ENCODE data around the gene NEK4.
A peak's percentile ranks its signal among the peaks of the same experiment; 100 is the strongest.

NEK4 gene

DNA sequence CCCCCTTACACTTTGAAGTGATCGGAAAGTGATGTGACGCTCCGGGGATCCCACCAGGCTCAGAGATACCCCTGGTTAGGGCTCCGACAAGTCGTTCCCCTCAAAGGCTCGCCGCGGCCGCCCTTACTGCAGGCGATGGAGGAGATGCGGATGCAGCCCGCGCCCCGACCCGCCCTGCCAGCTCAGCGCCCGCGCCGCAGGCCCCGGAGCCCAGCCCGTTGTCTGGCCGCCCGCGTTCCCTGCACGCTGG, 65.4 kb downstream of the NEK4 start:
- Histone ChIP-seq H3K9ac (ENCODE audit: low read length) (peak overlapping the region; percentile 99), H3K79me2 (ENCODE audit: low read length) (peaks cover 72% of the 10 kb centered on the region), H3K4me2 (ENCODE audit: low read depth, low read length) (peak overlapping the region; percentile 98; the same call in 1 of the 2 replicates), H3K36me3 (replicated peaks; ENCODE audit: insufficient read depth, low read length) (no peaks in the 10 kb centered on the region), H3K9me3 (replicated peaks; ENCODE audit: insufficient read depth, low read length) (no peaks in the 10 kb centered on the region), H2AFZ (ENCODE audit: low read length) (peak overlapping the region; percentile 65), H3K4me1 (ENCODE audit: low read length) (peaks cover 32% of the 10 kb centered on the region), H3K27ac (ENCODE audit: low read length) (peak overlapping the region; percentile 85; the same call in 1 of the 2 replicates), H3K4me3 (ENCODE audit: low read length) (peak overlapping the region; percentile 98), H3K27me3 (replicated peaks; ENCODE audit: insufficient read depth, low read length) (no peaks in the 10 kb centered on the region), H3F3A (ENCODE audit: insufficient read depth, low read length) (peaks cover 58% of the 10 kb centered on the region), H4K20me1 (ENCODE audit: insufficient read depth, low read length) (no peaks in the 10 kb centered on the region), H3K9me2 (replicated peaks; ENCODE audit: insufficient read depth, low read length) (no peaks in the 10 kb centered on the region)
- TF ChIP-seq, protein P1, sequence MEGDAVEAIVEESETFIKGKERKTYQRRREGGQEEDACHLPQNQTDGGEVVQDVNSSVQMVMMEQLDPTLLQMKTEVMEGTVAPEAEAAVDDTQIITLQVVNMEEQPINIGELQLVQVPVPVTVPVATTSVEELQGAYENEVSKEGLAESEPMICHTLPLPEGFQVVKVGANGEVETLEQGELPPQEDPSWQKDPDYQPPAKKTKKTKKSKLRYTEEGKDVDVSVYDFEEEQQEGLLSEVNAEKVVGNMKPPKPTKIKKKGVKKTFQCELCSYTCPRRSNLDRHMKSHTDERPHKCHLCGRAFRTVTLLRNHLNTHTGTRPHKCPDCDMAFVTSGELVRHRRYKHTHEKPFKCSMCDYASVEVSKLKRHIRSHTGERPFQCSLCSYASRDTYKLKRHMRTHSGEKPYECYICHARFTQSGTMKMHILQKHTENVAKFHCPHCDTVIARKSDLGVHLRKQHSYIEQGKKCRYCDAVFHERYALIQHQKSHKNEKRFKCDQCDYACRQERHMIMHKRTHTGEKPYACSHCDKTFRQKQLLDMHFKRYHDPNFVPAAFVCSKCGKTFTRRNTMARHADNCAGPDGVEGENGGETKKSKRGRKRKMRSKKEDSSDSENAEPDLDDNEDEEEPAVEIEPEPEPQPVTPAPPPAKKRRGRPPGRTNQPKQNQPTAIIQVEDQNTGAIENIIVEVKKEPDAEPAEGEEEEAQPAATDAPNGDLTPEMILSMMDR (IDR thresholded peaks at IDR 0.05; ENCODE audit: low read length), result no peak
- TF ChIP-seq EZH2phosphoT487 (IDR thresholded peaks at IDR 0.05; ENCODE audit: low read length) (no peak), EZH2 (optimal IDR thresholded peaks at IDR 0.05; ENCODE audit: low read depth, low read length) (no peak)
- DNase-seq, result no peak

DNA sequence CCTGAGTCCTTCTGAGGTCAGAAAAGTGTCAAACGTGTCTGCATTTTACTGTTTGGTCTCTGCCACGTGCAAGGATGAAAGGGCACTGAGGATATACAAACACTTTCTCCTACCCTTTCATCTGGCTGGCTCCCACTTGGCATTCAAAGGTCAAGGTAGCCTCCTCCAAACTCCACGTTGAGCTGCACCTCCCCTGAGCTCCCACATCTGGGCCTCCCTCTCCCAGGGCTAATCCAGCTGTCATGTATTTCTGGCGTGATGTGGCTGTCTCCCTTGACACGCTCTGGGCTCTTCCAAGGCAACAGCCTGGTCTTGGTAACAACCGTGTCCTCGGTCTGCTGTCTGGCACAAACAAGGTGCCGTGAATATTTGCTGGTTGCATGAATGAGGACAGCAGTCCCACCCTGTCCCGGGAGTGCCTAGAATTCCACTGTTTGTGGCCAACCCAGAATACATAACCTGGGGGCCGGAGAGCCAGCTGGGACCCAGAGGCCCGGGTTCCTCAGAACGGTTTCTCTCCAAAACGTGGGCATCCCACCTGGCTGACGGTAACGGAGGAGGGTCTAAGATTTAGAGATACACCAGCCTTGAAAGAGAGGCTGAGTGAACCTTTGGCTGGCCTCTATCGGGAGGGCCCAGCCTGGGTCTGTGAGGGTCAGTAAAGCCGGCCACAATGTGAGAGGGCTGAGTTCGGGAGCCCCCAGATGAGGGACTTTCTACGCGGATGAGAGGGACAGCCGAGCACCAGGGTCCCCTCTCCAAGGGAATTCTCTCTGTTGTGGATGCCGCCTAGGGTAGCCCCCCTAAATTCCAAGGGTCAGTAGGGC, 65.9 kb downstream of the NEK4 start:
- Histone ChIP-seq H3K79me2 (ENCODE audit: low read length) (peaks cover 78% of the 10 kb centered on the region), H2AFZ (ENCODE audit: low read length) (peak overlapping the region; percentile 65)
- peak; percentile 50 for DNase-seq

DNA sequence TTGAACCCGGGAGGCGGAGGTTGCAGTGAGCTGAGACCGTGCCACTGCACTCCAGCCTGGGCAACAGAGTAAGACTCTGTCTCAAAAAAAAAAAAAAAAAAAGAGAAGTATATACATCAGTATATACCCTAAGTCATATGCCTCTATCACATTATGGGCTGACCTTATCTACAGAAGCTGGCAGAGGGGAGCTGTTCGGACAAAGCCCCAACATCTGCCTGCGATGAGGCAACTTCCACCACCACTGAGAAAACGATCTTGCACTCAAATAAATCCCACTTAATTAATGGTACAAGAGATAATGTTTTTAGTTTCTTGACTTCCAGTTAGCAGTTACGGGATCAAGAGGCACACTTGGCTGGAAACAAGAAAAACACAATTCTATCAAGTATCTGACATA, 67.4 kb downstream of the NEK4 start:
- H3K9ac ChIP-seq (ENCODE audit: low read length), result no peak overlapping the region
- peak overlapping the region; percentile 98; the same call in 1 of the 2 replicates for H3K4me3 ChIP-seq (ENCODE audit: low read length)
- H2AFZ ChIP-seq (ENCODE audit: low read length), result no peak overlapping the region
- no peaks in the 10 kb centered on the region for H3K9me3 ChIP-seq (replicated peaks; ENCODE audit: insufficient read depth, low read length)
- no peaks in the 10 kb centered on the region for H3K36me3 ChIP-seq (replicated peaks; ENCODE audit: insufficient read depth, low read length)
- no peak for DNase-seq
- peaks cover 84% of the 10 kb centered on the region for H3K79me2 ChIP-seq (ENCODE audit: low read length)
- H3F3A ChIP-seq (ENCODE audit: insufficient read depth, low read length), result peaks cover 48% of the 10 kb centered on the region
- H3K27me3 ChIP-seq (replicated peaks; ENCODE audit: insufficient read depth, low read length), result no peaks in the 10 kb centered on the region
- H4K20me1 ChIP-seq (ENCODE audit: insufficient read depth, low read length), result no peaks in the 10 kb centered on the region
- TF ChIP-seq EZH2phosphoT487 (IDR thresholded peaks at IDR 0.05; ENCODE audit: low read length), result no peak
- TF ChIP-seq, protein P1 (IDR thresholded peaks at IDR 0.05; ENCODE audit: low read length), result no peak
- TF ChIP-seq EZH2 (optimal IDR thresholded peaks at IDR 0.05; ENCODE audit: low read depth, low read length), result no peak
- H3K9me2 ChIP-seq (replicated peaks; ENCODE audit: insufficient read depth, low read length), result no peaks in the 10 kb centered on the region
- no peak overlapping the region for H3K27ac ChIP-seq (ENCODE audit: low read length)
- H3K4me2 ChIP-seq (ENCODE audit: low read depth, low read length), result peak overlapping the region; percentile 98
- peaks cover 11% of the 10 kb centered on the region; the same call in 1 of the 2 replicates for H3K4me1 ChIP-seq (ENCODE audit: low read length)

More for the DNA sequence above, 65.9 kb downstream of the NEK4 start:
- TF ChIP-seq, protein P1 (IDR thresholded peaks at IDR 0.05; ENCODE audit: low read length), result no peak
- TF ChIP-seq EZH2 (optimal IDR thresholded peaks at IDR 0.05; ENCODE audit: low read depth, low read length) (no peak), EZH2phosphoT487 (IDR thresholded peaks at IDR 0.05; ENCODE audit: low read length) (no peak)
- Histone ChIP-seq H3K4me1 (ENCODE audit: low read length) (peaks cover 26% of the 10 kb centered on the region), H3F3A (ENCODE audit: insufficient read depth, low read length) (peaks cover 56% of the 10 kb centered on the region), H3K4me2 (ENCODE audit: low read depth, low read length) (peak overlapping the region; percentile 98), H3K9me3 (replicated peaks; ENCODE audit: insufficient read depth, low read length) (no peaks in the 10 kb centered on the region), H3K9me2 (replicated peaks; ENCODE audit: insufficient read depth, low read length) (no peaks in the 10 kb centered on the region), H3K4me3 (ENCODE audit: low read length) (peak overlapping the region; percentile 98), H3K9ac (ENCODE audit: low read length) (peak overlapping the region; percentile 99), H4K20me1 (ENCODE audit: insufficient read depth, low read length) (no peaks in the 10 kb centered on the region), H3K36me3 (replicated peaks; ENCODE audit: insufficient read depth, low read length) (no peaks in the 10 kb centered on the region), H3K27ac (ENCODE audit: low read length) (peak overlapping the region; percentile 85; the same call in 1 of the 2 replicates), H3K27me3 (replicated peaks; ENCODE audit: insufficient read depth, low read length) (no peaks in the 10 kb centered on the region)

All from MM.1S (cell line).